ENCODE data around the gene MAGEA4.

The MAGEA4 gene

DNA sequence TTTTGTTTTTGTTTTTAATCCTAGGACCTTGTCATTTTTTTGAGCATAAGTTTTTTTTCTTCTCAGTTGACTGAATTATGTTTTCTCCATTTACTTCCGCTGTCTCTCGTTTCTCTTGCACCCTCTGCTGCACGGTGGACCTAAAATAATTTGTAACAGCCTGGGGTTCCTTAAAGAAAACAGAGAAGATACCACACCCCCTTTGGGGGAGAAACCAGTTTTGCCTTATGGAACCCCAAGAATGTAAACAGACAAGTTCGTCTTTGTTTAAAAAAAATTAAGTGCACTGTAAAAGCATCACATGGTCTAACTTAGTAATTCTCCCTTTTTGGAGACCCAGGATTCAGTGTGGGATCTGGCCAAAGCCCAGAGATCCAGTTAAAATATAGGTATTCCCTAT, 32.8 kb upstream of the MAGEA4 start:
- H3K4me3 ChIP-seq (replicated peaks; ENCODE audit: insufficient read depth, low read length) = no peak overlapping the region
- no peak overlapping the region for H3K27ac ChIP-seq (replicated peaks)
- no peak for DNase-seq (ENCODE audit: low read depth in 1 of 2, low spot score in 1 of 2)
- TF ChIP-seq GABPA (IDR thresholded peaks at IDR 0.05; ENCODE audit: low read depth) = no peak
- TF ChIP-seq SPI1 (IDR thresholded peaks at IDR 0.05; ENCODE audit: borderline replicate concordance, low read depth) = no peak
- TF ChIP-seq, protein P1, sequence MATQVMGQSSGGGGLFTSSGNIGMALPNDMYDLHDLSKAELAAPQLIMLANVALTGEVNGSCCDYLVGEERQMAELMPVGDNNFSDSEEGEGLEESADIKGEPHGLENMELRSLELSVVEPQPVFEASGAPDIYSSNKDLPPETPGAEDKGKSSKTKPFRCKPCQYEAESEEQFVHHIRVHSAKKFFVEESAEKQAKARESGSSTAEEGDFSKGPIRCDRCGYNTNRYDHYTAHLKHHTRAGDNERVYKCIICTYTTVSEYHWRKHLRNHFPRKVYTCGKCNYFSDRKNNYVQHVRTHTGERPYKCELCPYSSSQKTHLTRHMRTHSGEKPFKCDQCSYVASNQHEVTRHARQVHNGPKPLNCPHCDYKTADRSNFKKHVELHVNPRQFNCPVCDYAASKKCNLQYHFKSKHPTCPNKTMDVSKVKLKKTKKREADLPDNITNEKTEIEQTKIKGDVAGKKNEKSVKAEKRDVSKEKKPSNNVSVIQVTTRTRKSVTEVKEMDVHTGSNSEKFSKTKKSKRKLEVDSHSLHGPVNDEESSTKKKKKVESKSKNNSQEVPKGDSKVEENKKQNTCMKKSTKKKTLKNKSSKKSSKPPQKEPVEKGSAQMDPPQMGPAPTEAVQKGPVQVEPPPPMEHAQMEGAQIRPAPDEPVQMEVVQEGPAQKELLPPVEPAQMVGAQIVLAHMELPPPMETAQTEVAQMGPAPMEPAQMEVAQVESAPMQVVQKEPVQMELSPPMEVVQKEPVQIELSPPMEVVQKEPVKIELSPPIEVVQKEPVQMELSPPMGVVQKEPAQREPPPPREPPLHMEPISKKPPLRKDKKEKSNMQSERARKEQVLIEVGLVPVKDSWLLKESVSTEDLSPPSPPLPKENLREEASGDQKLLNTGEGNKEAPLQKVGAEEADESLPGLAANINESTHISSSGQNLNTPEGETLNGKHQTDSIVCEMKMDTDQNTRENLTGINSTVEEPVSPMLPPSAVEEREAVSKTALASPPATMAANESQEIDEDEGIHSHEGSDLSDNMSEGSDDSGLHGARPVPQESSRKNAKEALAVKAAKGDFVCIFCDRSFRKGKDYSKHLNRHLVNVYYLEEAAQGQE (IDR thresholded peaks at IDR 0.05; ENCODE audit: insufficient replicate concordance, low read depth) = no peak
- TF ChIP-seq, protein P2, sequence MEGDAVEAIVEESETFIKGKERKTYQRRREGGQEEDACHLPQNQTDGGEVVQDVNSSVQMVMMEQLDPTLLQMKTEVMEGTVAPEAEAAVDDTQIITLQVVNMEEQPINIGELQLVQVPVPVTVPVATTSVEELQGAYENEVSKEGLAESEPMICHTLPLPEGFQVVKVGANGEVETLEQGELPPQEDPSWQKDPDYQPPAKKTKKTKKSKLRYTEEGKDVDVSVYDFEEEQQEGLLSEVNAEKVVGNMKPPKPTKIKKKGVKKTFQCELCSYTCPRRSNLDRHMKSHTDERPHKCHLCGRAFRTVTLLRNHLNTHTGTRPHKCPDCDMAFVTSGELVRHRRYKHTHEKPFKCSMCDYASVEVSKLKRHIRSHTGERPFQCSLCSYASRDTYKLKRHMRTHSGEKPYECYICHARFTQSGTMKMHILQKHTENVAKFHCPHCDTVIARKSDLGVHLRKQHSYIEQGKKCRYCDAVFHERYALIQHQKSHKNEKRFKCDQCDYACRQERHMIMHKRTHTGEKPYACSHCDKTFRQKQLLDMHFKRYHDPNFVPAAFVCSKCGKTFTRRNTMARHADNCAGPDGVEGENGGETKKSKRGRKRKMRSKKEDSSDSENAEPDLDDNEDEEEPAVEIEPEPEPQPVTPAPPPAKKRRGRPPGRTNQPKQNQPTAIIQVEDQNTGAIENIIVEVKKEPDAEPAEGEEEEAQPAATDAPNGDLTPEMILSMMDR (IDR thresholded peaks at IDR 0.05; ENCODE audit: insufficient read depth, low read length) = no peak
- no peak for TF ChIP-seq POLR2AphosphoS5 (IDR thresholded peaks at IDR 0.05; ENCODE audit: low read depth)
- no peaks in the 10 kb centered on the region for H3K27me3 ChIP-seq (ENCODE audit: insufficient read depth, poor library complexity, severe bottlenecking)

DNA sequence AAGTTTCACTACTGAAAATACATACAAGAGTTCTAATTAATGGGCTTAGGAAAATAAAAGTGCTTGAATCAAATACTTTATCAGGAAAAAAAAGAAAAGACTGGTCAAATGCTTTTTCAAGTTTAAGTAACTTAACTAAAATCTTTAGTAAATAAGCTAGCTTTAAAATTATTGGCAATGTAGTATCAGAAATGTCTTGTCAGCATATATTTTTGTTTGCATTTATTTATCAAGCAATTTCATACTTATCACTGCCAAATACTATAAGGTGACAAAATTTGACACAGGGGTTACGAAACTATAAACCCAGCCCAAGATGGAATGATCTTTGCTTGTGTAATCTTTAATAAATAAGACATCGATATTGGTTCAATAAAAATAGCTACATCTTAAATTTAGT, 31.8 kb upstream of the MAGEA4 start:
- DNase-seq (ENCODE audit: low read depth in 1 of 2, low spot score in 1 of 2) = no peak
- TF ChIP-seq, protein P1 (IDR thresholded peaks at IDR 0.05; ENCODE audit: insufficient replicate concordance, low read depth) = no peak
- no peak for TF ChIP-seq GABPA (IDR thresholded peaks at IDR 0.05; ENCODE audit: low read depth)
- no peak for TF ChIP-seq POLR2AphosphoS5 (IDR thresholded peaks at IDR 0.05; ENCODE audit: low read depth)
- TF ChIP-seq, protein P2 (IDR thresholded peaks at IDR 0.05; ENCODE audit: insufficient read depth, low read length) = no peak
- TF ChIP-seq SPI1 (IDR thresholded peaks at IDR 0.05; ENCODE audit: borderline replicate concordance, low read depth) = no peak

DNA sequence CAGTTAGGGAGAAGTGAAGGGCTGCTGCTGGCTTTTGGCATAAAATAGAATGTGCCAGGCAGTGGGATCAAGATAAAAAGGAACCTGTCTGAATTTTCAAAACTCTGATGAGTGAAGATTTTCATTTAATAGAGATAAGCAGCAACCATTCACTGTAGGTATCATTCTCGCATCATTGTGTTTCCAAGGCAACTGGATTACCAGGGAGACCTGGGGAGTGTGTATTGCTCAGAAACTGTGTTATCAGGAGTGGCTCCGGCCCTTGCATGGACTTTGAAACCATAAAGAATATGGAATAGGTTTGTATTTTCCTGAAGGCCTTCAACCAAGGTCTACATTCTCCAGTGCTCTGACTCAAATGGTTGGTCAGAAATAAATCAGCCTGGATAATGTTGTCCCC, 23.3 kb upstream of the MAGEA4 start:
- no peaks in the 10 kb centered on the region for H3K27me3 ChIP-seq (ENCODE audit: insufficient read depth, poor library complexity, severe bottlenecking)
- DNase-seq (ENCODE audit: low read depth in 1 of 2, low spot score in 1 of 2) = no peak
- H3K4me3 ChIP-seq (replicated peaks; ENCODE audit: insufficient read depth, low read length) = no peak overlapping the region
- H3K27ac ChIP-seq (replicated peaks) = no peak overlapping the region
- TF ChIP-seq POLR2AphosphoS5 (IDR thresholded peaks at IDR 0.05; ENCODE audit: low read depth) (no peak), SPI1 (IDR thresholded peaks at IDR 0.05; ENCODE audit: borderline replicate concordance, low read depth) (no peak), GABPA (IDR thresholded peaks at IDR 0.05; ENCODE audit: low read depth) (no peak)
- TF ChIP-seq, protein P1 (IDR thresholded peaks at IDR 0.05; ENCODE audit: insufficient replicate concordance, low read depth) = no peak
- TF ChIP-seq, protein P2 (IDR thresholded peaks at IDR 0.05; ENCODE audit: insufficient read depth, low read length) = no peak

More for the DNA sequence above, 31.8 kb upstream of the MAGEA4 start:
- no peak overlapping the region for H3K27ac ChIP-seq (replicated peaks)
- H3K27me3 ChIP-seq (ENCODE audit: insufficient read depth, poor library complexity, severe bottlenecking) = no peaks in the 10 kb centered on the region
- H3K4me3 ChIP-seq (replicated peaks; ENCODE audit: insufficient read depth, low read length) = no peak overlapping the region
